HEK293 (cell line): ENCODE results near the gene GMIP.

ENCODE experiments used
- KLF10 ChIP-seq: fragments of 450-650 bp; IDR thresholded peaks from 2 replicates; pipeline ENCODE4 v1.5.1; 2018; ENCODE audit warnings: missing biosample characterization, mild to moderate bottlenecking, missing genetic modification characterization
- KLF9 ChIP-seq: fragments of 450-650 bp; formaldehyde crosslinking; IDR thresholded peaks from 2 replicates; pipeline ENCODE4 v1.5.1; 2016; ENCODE audit warnings: missing biosample characterization, missing genetic modification characterization, low read depth
- WT1 ChIP-seq: fragments of 450-650 bp; formaldehyde crosslinking; IDR thresholded peaks from 2 replicates; pipeline ENCODE4 v1.5.1; 2016; ENCODE audit warnings: missing biosample characterization, missing genetic modification characterization
- ZNF24 ChIP-seq: fragments of 450-650 bp; formaldehyde crosslinking; IDR thresholded peaks from 2 replicates; pipeline ENCODE4 v1.5.1; 2016; ENCODE audit warnings: missing biosample characterization, missing genetic modification characterization
- ZNF274 ChIP-seq, 2 experiments: fragments of 200-500 bp in 1 of 2; fragments of 450-650 bp in 1 of 2; sonication (Bioruptor generic) in 1 of 2; formaldehyde crosslinking in 1 of 2; IDR thresholded peaks; 2 replicates each; pipeline versions ENCODE4 v1.5.1 to v1.6.1; 2014 to 2016; ENCODE audit warnings: borderline replicate concordance in 1 of 2, inconsistent platforms in 1 of 2, low read length in 1 of 2, missing biosample characterization in 1 of 2, missing genetic modification characterization in 1 of 2
- ZNF549 ChIP-seq: fragments of 450-650 bp; IDR thresholded peaks from 2 replicates; pipeline ENCODE4 v1.5.1; 2018; ENCODE audit warnings: missing biosample characterization, missing genetic modification characterization, mild to moderate bottlenecking, inconsistent platforms, moderate library complexity
- ZNF692 ChIP-seq: fragments of 450-650 bp; formaldehyde crosslinking; IDR thresholded peaks from 2 replicates; pipeline ENCODE4 v1.5.1; 2016; ENCODE audit warnings: missing biosample characterization, missing genetic modification characterization
- TF ChIP-seq, protein P1 (sequence below): fragments of 450-650 bp; formaldehyde crosslinking; IDR thresholded peaks from 2 replicates; pipeline ENCODE4 v1.5.1; 2016; ENCODE audit warnings: missing biosample characterization, missing genetic modification characterization

DNA sequence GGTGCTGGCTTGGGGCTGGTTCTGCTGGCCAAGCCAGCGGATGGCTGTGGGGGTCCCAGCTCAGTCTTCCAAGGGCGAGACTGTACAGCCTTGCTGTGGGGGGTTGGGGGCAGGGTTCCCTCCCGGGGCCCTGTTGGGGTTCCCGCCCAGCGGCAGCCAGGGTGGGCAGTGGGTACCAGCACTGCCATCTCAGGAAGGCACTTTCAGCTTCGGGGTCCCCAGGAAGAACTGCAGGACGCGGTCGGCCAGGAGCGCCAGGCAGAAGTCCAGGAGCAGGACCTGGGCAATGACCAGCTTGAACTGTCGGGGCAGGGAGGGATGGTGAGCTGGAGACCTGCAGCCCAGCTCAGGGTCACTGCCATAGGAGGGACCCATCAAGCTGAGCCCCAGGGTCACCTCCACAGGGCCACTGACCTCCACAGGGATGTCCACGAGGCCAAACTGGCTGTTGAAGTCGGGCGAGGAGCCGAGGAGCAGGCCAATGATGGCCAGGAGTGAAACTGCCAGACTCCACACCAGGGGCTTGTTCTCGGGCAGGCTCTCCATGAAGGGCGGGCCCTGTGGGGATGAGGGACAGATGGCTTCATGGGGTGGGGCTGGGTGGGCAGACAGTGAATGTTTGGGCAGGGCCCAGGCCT, 1.9 kb upstream of the GMIP start:
- TF ChIP-seq KLF9 = no peak
- TF ChIP-seq ZNF274 (IDR thresholded peaks at IDR 0.05; ENCODE audit: low read length) = no peak
- TF ChIP-seq ZNF274 (tag by site-specific recombination; IDR thresholded peaks at IDR 0.05; ENCODE audit: borderline replicate concordance) = no peak
- TF ChIP-seq WT1 = no peak
- TF ChIP-seq, protein P1, sequence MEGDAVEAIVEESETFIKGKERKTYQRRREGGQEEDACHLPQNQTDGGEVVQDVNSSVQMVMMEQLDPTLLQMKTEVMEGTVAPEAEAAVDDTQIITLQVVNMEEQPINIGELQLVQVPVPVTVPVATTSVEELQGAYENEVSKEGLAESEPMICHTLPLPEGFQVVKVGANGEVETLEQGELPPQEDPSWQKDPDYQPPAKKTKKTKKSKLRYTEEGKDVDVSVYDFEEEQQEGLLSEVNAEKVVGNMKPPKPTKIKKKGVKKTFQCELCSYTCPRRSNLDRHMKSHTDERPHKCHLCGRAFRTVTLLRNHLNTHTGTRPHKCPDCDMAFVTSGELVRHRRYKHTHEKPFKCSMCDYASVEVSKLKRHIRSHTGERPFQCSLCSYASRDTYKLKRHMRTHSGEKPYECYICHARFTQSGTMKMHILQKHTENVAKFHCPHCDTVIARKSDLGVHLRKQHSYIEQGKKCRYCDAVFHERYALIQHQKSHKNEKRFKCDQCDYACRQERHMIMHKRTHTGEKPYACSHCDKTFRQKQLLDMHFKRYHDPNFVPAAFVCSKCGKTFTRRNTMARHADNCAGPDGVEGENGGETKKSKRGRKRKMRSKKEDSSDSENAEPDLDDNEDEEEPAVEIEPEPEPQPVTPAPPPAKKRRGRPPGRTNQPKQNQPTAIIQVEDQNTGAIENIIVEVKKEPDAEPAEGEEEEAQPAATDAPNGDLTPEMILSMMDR = no peak
- no peak for TF ChIP-seq ZNF692 (tag by site-specific recombination)
- TF ChIP-seq ZNF24 (tag by site-specific recombination) = no peak
- no peak for TF ChIP-seq ZNF549 (tag by site-specific recombination)
- TF ChIP-seq KLF10 (tag by site-specific recombination) = no peak
